CD14-positive monocyte (primary cell): ENCODE data around the gene SETD3. TPM values are rescaled to one million over a fixed set of nuclear protein-coding genes. Genes with fewer than 3 reads are reported as not detected.

Source experiments
- DNase-seq, 3 donors: peaks; one replicate each; pipeline ENCODE4 v3.0.0-alpha.2; 2011 to 2022
- H2AFZ ChIP-seq: 2 replicates; pipeline ENCODE4 v1.6.0; 2012; ENCODE audit warnings: mild to moderate bottlenecking, low read depth, low read length, inconsistent platforms; ENCODE audit not compliant: insufficient read depth, poor library complexity, severe bottlenecking
- H3K27ac ChIP-seq, 2 donors: 1 replicate in 1 of 2; 2 replicates in 1 of 2; pipeline ENCODE4 v1.5.1; 2012 to 2013; ENCODE audit warnings: low read length in 2 of 2, control low read depth in 1 of 2, inconsistent platforms in 1 of 2, low read depth in 1 of 2, mild to moderate bottlenecking in 1 of 2
- H3K27me3 ChIP-seq, 2 donors: one replicate each; pipeline versions ENCODE4 v1.6.0 to v1.6.1; 2011 to 2013; ENCODE audit warnings: low read length in 2 of 2; ENCODE audit not compliant: control insufficient read depth in 2 of 2, insufficient read depth in 2 of 2
- H3K36me3 ChIP-seq, 2 donors: replicated peaks in 1 of 2; 1 replicate in 1 of 2; 2 replicates in 1 of 2; pipeline versions ENCODE4 v1.5.1 to v1.6.1; 2012 to 2013; ENCODE audit warnings: low read length in 2 of 2, control low read depth in 1 of 2, inconsistent platforms in 1 of 2, mild to moderate bottlenecking in 1 of 2; ENCODE audit not compliant: insufficient read depth in 2 of 2, control insufficient read depth in 1 of 2
- H3K4me1 ChIP-seq, 2 donors: 1 replicate in 1 of 2; 2 replicates in 1 of 2; pipeline versions ENCODE4 v1.5.1 to v1.6.1; 2012 to 2013; ENCODE audit warnings: low read length in 2 of 2, control low read depth in 1 of 2, inconsistent platforms in 1 of 2, mild to moderate bottlenecking in 1 of 2, moderate library complexity in 1 of 2; ENCODE audit not compliant: insufficient read depth in 2 of 2, control insufficient read depth in 1 of 2
- H3K4me2 ChIP-seq: replicated peaks from 2 replicates; pipeline ENCODE3; 2012; ENCODE audit warnings: low read length, moderate library complexity, mild to moderate bottlenecking; ENCODE audit not compliant: poor library complexity, severe bottlenecking; ENCODE audit errors: extremely low read depth
- H3K4me3 ChIP-seq, 3 experiments: fragments of 200-600 bp in 1 of 3; sonication (generic) in 1 of 3; replicated peaks in 1 of 3; 1 replicate in 2 of 3; 2 replicates in 1 of 3; pipeline ENCODE4 v1.5.1; 2011 to 2013; ENCODE audit warnings: low read length in 3 of 3, mild to moderate bottlenecking in 3 of 3, control low read depth in 2 of 3, low read depth in 2 of 3, inconsistent platforms in 1 of 3, moderate library complexity in 1 of 3
- H3K79me2 ChIP-seq: 2 replicates; pipeline ENCODE4 v1.6.0; 2012; ENCODE audit warnings: mild to moderate bottlenecking, control low read depth, inconsistent platforms, low read length, moderate library complexity; ENCODE audit not compliant: insufficient read depth
- H3K9ac ChIP-seq: 2 replicates; pipeline ENCODE4 v1.6.0; 2017; ENCODE audit warnings: low read length, mild to moderate bottlenecking; ENCODE audit not compliant: insufficient read depth, poor library complexity, severe bottlenecking
- H3K9me3 ChIP-seq, 2 donors: replicated peaks in 1 of 2; 1 replicate in 1 of 2; 2 replicates in 1 of 2; pipeline versions ENCODE4 v1.5.1 to v1.6.1; 2012 to 2013; ENCODE audit warnings: low read length in 2 of 2, control low read depth in 1 of 2; ENCODE audit not compliant: control insufficient read depth in 1 of 2, insufficient read depth in 1 of 2
- H4K20me1 ChIP-seq: 2 replicates; pipeline ENCODE4 v1.6.0; 2012; ENCODE audit warnings: mild to moderate bottlenecking, low read length, control low read depth, moderate library complexity; ENCODE audit not compliant: insufficient read depth
- H3K27ac Mint-ChIP-seq, 7 donors: one replicate each; pipeline ENCODE4 v1.8.0; 2020; ENCODE audit warnings: mild to moderate bottlenecking in 7 of 7, mixed read lengths in 7 of 7, moderate library complexity in 6 of 7, inconsistent platforms in 2 of 7
- H3K27me3 Mint-ChIP-seq, 3 donors: one replicate each; pipeline ENCODE4 v1.8.0; 2021 to 2022; ENCODE audit warnings: low read depth in 3 of 3, mild to moderate bottlenecking in 3 of 3, mixed read lengths in 3 of 3, moderate library complexity in 3 of 3, inconsistent platforms in 1 of 3
- H3K36me3 Mint-ChIP-seq, 2 donors: one replicate each; pipeline ENCODE4 v1.8.0; 2020; ENCODE audit warnings: mixed read lengths in 2 of 2, inconsistent platforms in 1 of 2, mild to moderate bottlenecking in 1 of 2
- H3K4me1 Mint-ChIP-seq: one replicate; pipeline ENCODE4 v1.8.0; 2020; ENCODE audit warnings: mild to moderate bottlenecking, mixed read lengths
- H3K4me3 Mint-ChIP-seq, 2 donors: one replicate each; pipeline ENCODE4 v1.8.0; 2020; ENCODE audit warnings: mild to moderate bottlenecking in 2 of 2, mixed read lengths in 2 of 2, moderate library complexity in 1 of 2
- H3K9me3 Mint-ChIP-seq, 7 donors: one replicate each; pipeline ENCODE4 v1.8.0; 2020 to 2022; ENCODE audit warnings: mixed read lengths in 7 of 7, mild to moderate bottlenecking in 6 of 7, moderate library complexity in 6 of 7, inconsistent platforms in 2 of 7
- WGBS: methylation state at CpG from one replicate; pipeline ENCODE4 v1.1.5; 2013; ENCODE audit warnings: missing lambda C conversion rate; ENCODE audit not compliant: insufficient coverage; 5-methylcytosine and 5-hydroxymethylcytosine counted together
- intact Hi-C, 2 donors: fragments of 100-400 bp; cut with micrococcal nuclease; formaldehyde crosslinking; loops; one replicate each; pipeline versions ENCODE4 v1.15.0 to v1.15.1; 2023
- polyA plus RNA-seq, 3 donors: library from polyadenylated mRNA; depleted of rRNA in 1 of 3; unstranded in 2 of 3; stranded (reverse) in 1 of 3; fragments of 300-500 nt in 2 of 3; fragments of >200 nt in 1 of 3; fragmentation: Illumina TruSeq in 2 of 3; gene quantifications; 1 replicate in 2 of 3; 2 replicates in 1 of 3; pipeline ENCODE4 v1.2.3, GENCODE V29; 2012 to 2021
- TF ChIP-seq, protein P1 (sequence below): fragments of 200-600 bp; IDR thresholded peaks from one replicate; pipeline ENCODE4 v1.8.0; 2022; ENCODE audit warnings: antibody characterized with exemption, mild to moderate bottlenecking

SETD3 gene
- polyA plus RNA-seq, 3 donors, result 22.9 to 39.5 (median 38.7) TPM

DNA sequence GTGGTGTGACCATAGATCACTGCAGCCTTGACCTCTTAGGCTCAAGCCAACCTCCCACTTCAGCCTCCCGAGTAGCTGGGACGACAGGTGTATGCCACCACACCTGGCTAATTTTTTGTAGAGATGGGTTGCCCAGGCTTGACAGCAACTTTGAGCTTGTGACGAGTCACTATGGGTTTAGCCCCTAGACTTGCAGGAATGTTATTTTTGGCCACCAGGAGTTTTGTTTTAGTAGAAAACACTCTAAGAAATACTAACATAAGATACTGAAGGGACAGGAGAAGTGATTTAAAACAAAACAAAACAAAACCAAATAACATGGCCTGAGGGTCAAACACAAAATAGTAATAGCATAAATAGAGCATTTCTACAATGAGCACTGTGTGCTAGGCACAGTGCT is 26.4 kb downstream of the SETD3 start:
- Mint-ChIP-seq H3K27me3 (no peaks in the 10 kb centered on the region), H3K36me3 (peaks cover 72 to 86% of the 10 kb centered on the region in 2 donors), H3K4me1 (no peaks in the 10 kb centered on the region), H3K9me3 (no peaks in the 10 kb centered on the region), H3K4me3 (no peak overlapping the region), H3K27ac (no peak overlapping the region)
- no peaks in the 10 kb centered on the region for H3K79me2 ChIP-seq
- peaks cover 85 to 100% of the 10 kb centered on the region in 2 donors for H3K36me3 ChIP-seq
- WGBS, result 100% methylated on average over 1 of the region's 3 CpGs
- no peaks in the 10 kb centered on the region for H3K27me3 ChIP-seq
- H3K4me3 ChIP-seq, result no peak overlapping the region
- no peak overlapping the region for H3K9ac ChIP-seq
- no peak overlapping the region for H3K4me2 ChIP-seq
- peaks cover 5% of the 10 kb centered on the region for H4K20me1 ChIP-seq
- TF ChIP-seq, protein P1, sequence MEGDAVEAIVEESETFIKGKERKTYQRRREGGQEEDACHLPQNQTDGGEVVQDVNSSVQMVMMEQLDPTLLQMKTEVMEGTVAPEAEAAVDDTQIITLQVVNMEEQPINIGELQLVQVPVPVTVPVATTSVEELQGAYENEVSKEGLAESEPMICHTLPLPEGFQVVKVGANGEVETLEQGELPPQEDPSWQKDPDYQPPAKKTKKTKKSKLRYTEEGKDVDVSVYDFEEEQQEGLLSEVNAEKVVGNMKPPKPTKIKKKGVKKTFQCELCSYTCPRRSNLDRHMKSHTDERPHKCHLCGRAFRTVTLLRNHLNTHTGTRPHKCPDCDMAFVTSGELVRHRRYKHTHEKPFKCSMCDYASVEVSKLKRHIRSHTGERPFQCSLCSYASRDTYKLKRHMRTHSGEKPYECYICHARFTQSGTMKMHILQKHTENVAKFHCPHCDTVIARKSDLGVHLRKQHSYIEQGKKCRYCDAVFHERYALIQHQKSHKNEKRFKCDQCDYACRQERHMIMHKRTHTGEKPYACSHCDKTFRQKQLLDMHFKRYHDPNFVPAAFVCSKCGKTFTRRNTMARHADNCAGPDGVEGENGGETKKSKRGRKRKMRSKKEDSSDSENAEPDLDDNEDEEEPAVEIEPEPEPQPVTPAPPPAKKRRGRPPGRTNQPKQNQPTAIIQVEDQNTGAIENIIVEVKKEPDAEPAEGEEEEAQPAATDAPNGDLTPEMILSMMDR, result no peak
- no peaks in the 10 kb centered on the region for H3K4me1 ChIP-seq
- no peak for DNase-seq
- H3K9me3 ChIP-seq, result no peaks in the 10 kb centered on the region
- H3K27ac ChIP-seq, result no peak overlapping the region
- H2AFZ ChIP-seq, result no peak overlapping the region
- intact Hi-C loops, result no loop called here

DNA sequence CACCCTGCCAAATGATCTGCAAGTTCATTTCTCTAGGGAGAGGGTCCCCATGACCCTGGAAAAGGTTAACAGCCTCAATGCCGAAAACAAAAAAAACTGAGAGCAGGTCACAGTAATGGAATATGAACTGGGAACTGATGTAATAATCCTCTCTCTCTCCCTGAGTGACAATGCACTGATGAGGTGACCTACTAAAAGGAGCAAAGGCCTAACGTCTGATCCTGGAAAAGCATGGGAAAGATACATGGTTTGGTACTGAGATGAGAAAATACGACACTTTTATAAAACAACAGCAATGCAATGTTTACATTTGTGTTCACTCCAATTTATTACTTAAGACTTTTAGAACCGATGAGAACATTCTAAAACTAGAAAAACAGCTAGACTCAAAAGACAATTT is 27.7 kb downstream of the SETD3 start:
- H3K36me3 Mint-ChIP-seq, result peaks cover 75 to 86% of the 10 kb centered on the region in 2 donors
- Histone ChIP-seq H3K9me3 (no peaks in the 10 kb centered on the region), H3K9ac (no peak overlapping the region), H3K27ac (no peak overlapping the region), H2AFZ (no peak overlapping the region), H3K27me3 (no peaks in the 10 kb centered on the region), H3K36me3 (peaks cover 87 to 100% of the 10 kb centered on the region in 2 donors), H3K4me2 (no peak overlapping the region), H4K20me1 (peaks cover 5% of the 10 kb centered on the region), H3K4me3 (no peak overlapping the region), H3K4me1 (no peaks in the 10 kb centered on the region), H3K79me2 (no peaks in the 10 kb centered on the region)
- no peak overlapping the region for H3K4me3 Mint-ChIP-seq
- DNase-seq, result no peak
- no peaks in the 10 kb centered on the region for H3K9me3 Mint-ChIP-seq
- intact Hi-C loops, result no loop called here
- H3K27me3 Mint-ChIP-seq, result no peaks in the 10 kb centered on the region
- H3K27ac Mint-ChIP-seq, result no peak overlapping the region
- H3K4me1 Mint-ChIP-seq, result no peaks in the 10 kb centered on the region
- TF ChIP-seq, protein P1, result no peak
- WGBS, result no CpG with 5 or more reads among the region's 4 CpGs
